A549 (cell line): ENCODE measurements around the gene NSUN7. TPM values are rescaled to one million over a fixed set of nuclear protein-coding genes. Genes with fewer than 3 reads are reported as not detected.

ENCODE experiments used
- ATAC-seq, 2 experiments: fragments of 200-7000 bp in 1 of 2; fragments of >200 bp in 1 of 2; cut with Nextera tagmentation in 1 of 2; cut with Tn5 transposase in 1 of 2; 3 replicates each; pipeline versions ENCODE4 v1.8.0 to v1.9.1; 2018 to 2020; ENCODE audit warnings: mild to moderate bottlenecking in 1 of 2, moderate library complexity in 1 of 2
- CTCF ChIA-PET: fragments of 300-600 bp; sonication (Branson Sonifier 250); formaldehyde crosslinking; extraction: SDS; loops from one replicate; lab custom pipeline; 2021; ENCODE audit warnings: antibody characterized with exemption, inconsistent platforms; lab: Yijun Ruan, JAX
- POLR2A ChIA-PET: fragments of 350-600 bp; formaldehyde crosslinking; extraction: SDS; loops from one replicate; lab custom pipeline; 2021; ENCODE audit warnings: antibody characterized with exemption, inconsistent platforms; lab: Yijun Ruan, JAX
- DNase-seq, 2 experiments: peaks; one replicate each; pipeline versions ENCODE4 v3.0.0 to v3.0.0-alpha.2; 2011 to 2016; ENCODE audit warnings: low read depth in 1 of 2, low spot score in 1 of 2
- FAIRE-seq: peaks from 2 replicates; lab custom pipeline; 2011; peaks lifted over from hg19 to GRCh38; lab: Jason Lieb, UNC
- H3K27ac ChIP-seq, 2 experiments: fragments of >200 bp; sonication (Bioruptor Twin); formaldehyde crosslinking; 3 replicates each; pipeline ENCODE4 v1.5.1; 2016 to 2017
- H3K4me1 ChIP-seq: fragments of >200 bp; sonication (Bioruptor Twin); formaldehyde crosslinking; 3 replicates; pipeline ENCODE4 v1.6.1; 2016
- H3K4me2 ChIP-seq: fragments of >200 bp; sonication (Bioruptor Twin); formaldehyde crosslinking; 3 replicates; pipeline ENCODE4 v1.6.1; 2016
- H3K4me3 ChIP-seq: fragments of >200 bp; sonication (Bioruptor Twin); formaldehyde crosslinking; 3 replicates; pipeline ENCODE4 v1.5.1; 2016
- H3K9me3 ChIP-seq: fragments of >200 bp; sonication (Bioruptor Twin); formaldehyde crosslinking; 3 replicates; pipeline ENCODE4 v1.6.1; 2016
- CBX2 ChIP-seq: fragments of 200-600 bp; sonication (generic); IDR thresholded peaks from 2 replicates; pipeline ENCODE4 v1.6.1; 2016; ENCODE audit warnings: low read depth, mild to moderate bottlenecking, borderline replicate concordance
- CBX8 ChIP-seq: fragments of 200-600 bp; sonication (generic); IDR thresholded peaks from 2 replicates; pipeline ENCODE4 v1.6.1; 2016
- CHD4 ChIP-seq: fragments of 200-600 bp; sonication (generic); IDR thresholded peaks from 2 replicates; pipeline ENCODE4 v1.6.1; 2016; ENCODE audit warnings: antibody characterized with exemption, mild to moderate bottlenecking, borderline replicate concordance
- EHMT2 ChIP-seq: fragments of 200-600 bp; sonication (generic); IDR thresholded peaks from 2 replicates; pipeline ENCODE4 v1.6.1; 2016; ENCODE audit warnings: antibody characterized with exemption, low read depth, mild to moderate bottlenecking, moderate library complexity
- EP300 ChIP-seq, 2 experiments: fragments of >200 bp; sonication (Bioruptor Twin); formaldehyde crosslinking; IDR thresholded peaks; 2 replicates in 1 of 2; 3 replicates in 1 of 2; pipeline ENCODE4 v1.6.1; 2016 to 2017
- FOXS1 ChIP-seq: fragments of 250-450 bp; sonication (Bioruptor Pico); IDR thresholded peaks from 2 replicates; pipeline ENCODE4 v1.5.0; 2020; ENCODE audit warnings: mild to moderate bottlenecking, moderate library complexity
- GATA3 ChIP-seq: IDR thresholded peaks from 2 replicates; pipeline ENCODE4 v1.6.1; 2012; ENCODE audit warnings: borderline replicate concordance
- HDAC2 ChIP-seq: fragments of 200-600 bp; sonication (generic); IDR thresholded peaks from 2 replicates; pipeline ENCODE4 v1.6.1; 2016
- HEYL ChIP-seq: fragments of 250-450 bp; sonication (Bioruptor Pico); IDR thresholded peaks from 2 replicates; pipeline ENCODE4 v1.8.0; 2021; ENCODE audit warnings: mild to moderate bottlenecking, moderate library complexity
- HOXA7 ChIP-seq: fragments of 250-450 bp; sonication (Bioruptor Pico); IDR thresholded peaks from 2 replicates; pipeline ENCODE4 v1.5.0; 2020; ENCODE audit warnings: mild to moderate bottlenecking, moderate library complexity
- HOXB13 ChIP-seq: fragments of 250-450 bp; sonication (Bioruptor Pico); IDR thresholded peaks from 2 replicates; pipeline ENCODE4 v1.5.0; 2020; ENCODE audit warnings: low read depth, mild to moderate bottlenecking, moderate library complexity
- KDM1A ChIP-seq: fragments of 200-600 bp; sonication (generic); IDR thresholded peaks from 2 replicates; pipeline ENCODE4 v1.6.1; 2016; ENCODE audit warnings: low read depth, mild to moderate bottlenecking
- KDM5A ChIP-seq: fragments of 200-600 bp; sonication (generic); IDR thresholded peaks from 2 replicates; pipeline ENCODE4 v1.6.1; 2016; ENCODE audit warnings: antibody characterized with exemption, mild to moderate bottlenecking
- MAFK ChIP-seq: fragments of 450-650 bp; IDR thresholded peaks from 2 replicates; pipeline ENCODE4 v1.6.1; 2014; ENCODE audit not compliant: partially characterized antibody
- MYC ChIP-seq: IDR thresholded peaks from 2 replicates; pipeline ENCODE4 v1.6.1; 2012; ENCODE audit warnings: mild to moderate bottlenecking, inconsistent platforms, low read length, improper control_type of control experiment, borderline replicate concordance
- NPAS2 ChIP-seq: fragments of 250-450 bp; sonication (Bioruptor Pico); IDR thresholded peaks from 2 replicates; pipeline ENCODE4 v1.8.0; 2022; ENCODE audit warnings: mild to moderate bottlenecking, moderate library complexity, borderline replicate concordance
- PHF8 ChIP-seq: fragments of 200-600 bp; sonication (generic); IDR thresholded peaks from 2 replicates; pipeline ENCODE4 v1.6.1; 2016; ENCODE audit warnings: low read depth, mild to moderate bottlenecking, antibody characterized with exemption, moderate library complexity, borderline replicate concordance
- POLR2A ChIP-seq: IDR thresholded peaks from 2 replicates; pipeline ENCODE4 v1.6.1; 2012; ENCODE audit warnings: mild to moderate bottlenecking, low read length
- RARB ChIP-seq: fragments of 250-450 bp; sonication (Bioruptor Pico); IDR thresholded peaks from 2 replicates; pipeline ENCODE4 v1.8.0; 2021; ENCODE audit warnings: mild to moderate bottlenecking, moderate library complexity
- SREBF2 ChIP-seq: fragments of 450-650 bp; IDR thresholded peaks from 2 replicates; pipeline ENCODE4 v1.6.1; 2014; ENCODE audit warnings: mild to moderate bottlenecking, moderate library complexity
- TFCP2L1 ChIP-seq: fragments of 250-450 bp; sonication (Bioruptor Pico); IDR thresholded peaks from 2 replicates; pipeline ENCODE4 v1.5.0; 2021; ENCODE audit warnings: mild to moderate bottlenecking
- TP53 ChIP-seq: fragments of 250-450 bp; sonication (Bioruptor Pico); IDR thresholded peaks from 2 replicates; pipeline ENCODE4 v1.5.0; 2021; ENCODE audit warnings: mild to moderate bottlenecking, moderate library complexity
- ZSCAN20 ChIP-seq: fragments of 250-450 bp; sonication (Bioruptor Pico); IDR thresholded peaks from 2 replicates; pipeline ENCODE4 v1.8.0; 2022; ENCODE audit warnings: mild to moderate bottlenecking, moderate library complexity
- WGBS: methylation state at CpG from one replicate; pipeline ENCODE4 v1.1.6; 2017; ENCODE audit errors: missing lambda C conversion rate; 5-methylcytosine and 5-hydroxymethylcytosine counted together
- polyA plus RNA-seq, 4 experiments: library from polyadenylated mRNA; depleted of rRNA in 3 of 4; stranded (reverse); fragments of >200 nt; fragmentation: RNase III in 1 of 4; extraction: RNeasy Plus Mini Kit Qiagen cat#74134 plus additional on column Dnase treatment in 1 of 4; gene quantifications; 2 replicates in 3 of 4; 3 replicates in 1 of 4; pipeline ENCODE4 v1.2.3, GENCODE V29; 2011 to 2017
- TF ChIP-seq, protein P1 (sequence below): fragments of >200 bp; sonication (Bioruptor Twin); formaldehyde crosslinking; IDR thresholded peaks from 3 replicates; pipeline ENCODE4 v1.6.1; 2016
- TF ChIP-seq, protein P2 (sequence below): fragments of 250-450 bp; sonication (Bioruptor Pico); IDR thresholded peaks from 2 replicates; pipeline ENCODE4 v1.5.0; 2021; ENCODE audit warnings: mild to moderate bottlenecking, moderate library complexity, borderline replicate concordance
- TF ChIP-seq, protein P3 (sequence below): fragments of >200 bp; sonication (Bioruptor Twin); formaldehyde crosslinking; IDR thresholded peaks from 2 replicates; pipeline ENCODE4 v1.6.1; 2016
- TF ChIP-seq, protein P4 (sequence below): fragments of >200 bp; sonication (Bioruptor Twin); formaldehyde crosslinking; IDR thresholded peaks from 3 replicates; pipeline ENCODE4 v1.5.1; 2016

NSUN7 gene
- polyA plus RNA-seq, 2 of the 4 experiments (the other 2 are of a cell fraction) = 0.65 to 1.4 TPM

DNA sequence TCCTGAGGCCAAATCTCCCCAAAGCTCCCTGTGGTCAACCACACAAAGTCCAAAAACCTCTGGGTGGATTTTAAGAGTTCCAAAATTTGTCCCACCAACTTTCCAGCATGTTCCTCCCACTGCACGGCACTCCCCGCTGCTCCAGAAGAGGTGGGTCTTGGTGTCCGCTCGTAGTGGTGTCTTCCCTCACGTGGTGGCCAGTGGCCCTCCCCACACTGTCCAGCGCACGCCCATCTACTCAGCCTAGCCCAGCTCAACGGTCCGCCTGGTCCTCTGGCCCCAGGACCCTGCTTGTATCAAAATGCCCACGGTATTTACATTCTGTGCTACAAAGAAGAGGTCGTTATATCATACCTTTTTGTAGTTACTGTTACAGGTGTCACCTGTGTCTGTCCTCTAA is 83.5 kb downstream of the NSUN7 start:
- Histone ChIP-seq H3K4me2 (no peak overlapping the region), H3K27ac (no peak overlapping the region), H3K4me3 (no peak overlapping the region), H3K4me1 (no peaks in the 10 kb centered on the region), H3K9me3 (no peaks in the 10 kb centered on the region)
- TF ChIP-seq SREBF2 = no peak
- TF ChIP-seq KDM1A = no peak
- TF ChIP-seq HDAC2 = no peak
- no peak for TF ChIP-seq KDM5A
- TF ChIP-seq MAFK = no peak
- TF ChIP-seq TP53 (CRISPR knock-in tag) = no peak
- no peak for TF ChIP-seq EHMT2
- ATAC-seq = no peak
- ChIA-PET POLR2A (no interaction called here), CTCF (interaction anchor here (1.0 kb wide), 1 partner anchor 11 kb away, joined by 3 read pairs; no protein-coding TSS in a partner anchor)
- FAIRE-seq = no peak
- no peak for DNase-seq
- 91% methylated on average over 11 of the region's 11 CpGs for WGBS

DNA sequence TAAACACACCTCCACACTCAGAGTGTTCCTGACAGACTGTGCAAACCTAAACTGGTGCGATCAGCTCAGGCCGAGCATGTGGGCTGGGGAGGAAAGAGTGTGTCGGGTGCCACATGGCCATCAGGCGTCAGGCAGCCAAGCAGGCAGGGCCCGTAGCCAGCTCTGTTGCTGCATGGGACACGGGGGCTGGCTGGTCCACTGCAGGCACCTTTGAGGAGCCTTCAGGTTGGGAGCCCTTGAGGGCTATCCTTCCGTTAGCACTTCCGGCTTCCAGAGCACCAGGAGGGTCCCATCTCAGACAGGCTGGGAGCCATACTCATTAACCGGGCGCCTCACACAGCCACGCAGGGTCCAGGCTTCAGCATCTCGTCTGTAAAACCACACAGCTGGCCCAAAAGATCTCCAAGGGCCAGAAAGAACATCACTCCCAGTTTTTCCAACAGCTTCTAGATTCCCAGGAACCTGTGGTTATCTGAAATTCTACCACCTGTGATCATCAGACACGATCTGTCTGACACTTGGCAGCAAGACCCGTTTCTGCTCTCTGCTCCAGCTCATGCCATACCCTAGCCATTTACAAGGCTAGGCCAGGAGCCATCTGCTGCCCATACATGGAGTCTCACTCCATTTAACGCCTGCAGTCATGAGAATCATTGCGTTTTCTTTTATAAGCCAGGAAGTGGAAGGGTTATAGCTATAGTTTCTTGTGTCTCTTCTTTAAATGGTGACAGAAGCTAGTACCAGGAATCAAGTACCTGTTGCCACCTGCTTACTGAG is 87.5 kb downstream of the NSUN7 start:
- Histone ChIP-seq H3K4me2 (no peak overlapping the region), H3K4me1 (no peaks in the 10 kb centered on the region), H3K27ac (no peak overlapping the region), H3K9me3 (no peaks in the 10 kb centered on the region), H3K4me3 (no peak overlapping the region)
- WGBS = 83% methylated on average over 12 of the region's 16 CpGs
- FAIRE-seq (no peak), ATAC-seq (no peak), DNase-seq (no peak)
- ChIA-PET CTCF (interaction anchor here (1.0 kb wide), 1 partner anchor 60 kb away, joined by 3 read pairs; no protein-coding TSS in a partner anchor), POLR2A (no interaction called here)
- TF ChIP-seq RARB (CRISPR knock-in tag) (no peak), KDM5A (no peak), PHF8 (no peak), KDM1A (no peak), MYC (no peak), HOXB13 (CRISPR knock-in tag) (no peak), CBX2 (no peak), EHMT2 (no peak), MAFK (no peak), HDAC2 (no peak), HEYL (CRISPR knock-in tag) (no peak)
- TF ChIP-seq, protein P1, sequence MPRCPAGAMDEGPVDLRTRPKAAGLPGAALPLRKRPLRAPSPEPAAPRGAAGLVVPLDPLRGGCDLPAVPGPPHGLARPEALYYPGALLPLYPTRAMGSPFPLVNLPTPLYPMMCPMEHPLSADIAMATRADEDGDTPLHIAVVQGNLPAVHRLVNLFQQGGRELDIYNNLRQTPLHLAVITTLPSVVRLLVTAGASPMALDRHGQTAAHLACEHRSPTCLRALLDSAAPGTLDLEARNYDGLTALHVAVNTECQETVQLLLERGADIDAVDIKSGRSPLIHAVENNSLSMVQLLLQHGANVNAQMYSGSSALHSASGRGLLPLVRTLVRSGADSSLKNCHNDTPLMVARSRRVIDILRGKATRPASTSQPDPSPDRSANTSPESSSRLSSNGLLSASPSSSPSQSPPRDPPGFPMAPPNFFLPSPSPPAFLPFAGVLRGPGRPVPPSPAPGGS = no peak
- TF ChIP-seq, protein P2, sequence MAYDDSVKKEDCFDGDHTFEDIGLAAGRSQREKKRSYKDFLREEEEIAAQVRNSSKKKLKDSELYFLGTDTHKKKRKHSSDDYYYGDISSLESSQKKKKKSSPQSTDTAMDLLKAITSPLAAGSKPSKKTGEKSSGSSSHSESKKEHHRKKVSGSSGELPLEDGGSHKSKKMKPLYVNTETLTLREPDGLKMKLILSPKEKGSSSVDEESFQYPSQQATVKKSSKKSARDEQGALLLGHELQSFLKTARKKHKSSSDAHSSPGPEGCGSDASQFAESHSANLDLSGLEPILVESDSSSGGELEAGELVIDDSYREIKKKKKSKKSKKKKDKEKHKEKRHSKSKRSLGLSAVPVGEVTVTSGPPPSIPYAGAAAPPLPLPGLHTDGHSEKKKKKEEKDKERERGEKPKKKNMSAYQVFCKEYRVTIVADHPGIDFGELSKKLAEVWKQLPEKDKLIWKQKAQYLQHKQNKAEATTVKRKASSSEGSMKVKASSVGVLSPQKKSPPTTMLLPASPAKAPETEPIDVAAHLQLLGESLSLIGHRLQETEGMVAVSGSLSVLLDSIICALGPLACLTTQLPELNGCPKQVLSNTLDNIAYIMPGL (CRISPR knock-in tag) = no peak

DNA sequence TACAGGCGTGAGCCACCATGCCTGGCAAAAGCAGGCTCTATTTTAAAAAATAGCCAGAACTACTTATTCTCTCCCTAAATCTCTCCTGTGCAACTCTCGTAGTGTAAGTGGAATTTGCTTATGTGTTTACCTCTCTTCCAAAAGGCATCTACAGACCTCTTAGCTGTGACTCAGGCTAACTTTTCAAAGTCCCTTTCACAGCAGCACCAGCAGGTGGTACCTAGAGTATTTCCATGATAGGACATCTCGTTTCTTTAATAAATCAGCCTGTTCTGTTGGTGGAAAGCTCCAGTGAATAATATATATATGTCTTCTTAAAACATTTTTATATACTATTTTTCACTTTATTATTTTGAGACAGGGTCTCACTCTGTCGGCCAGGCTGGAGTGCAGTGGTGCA is 89.0 kb downstream of the NSUN7 start:
- peak in 1 of 2 experiments; percentile 12 for DNase-seq
- POLR2A ChIA-PET = no interaction called here
- Histone ChIP-seq H3K4me2 (no peak overlapping the region), H3K4me3 (no peak overlapping the region), H3K27ac (no peak overlapping the region), H3K9me3 (no peaks in the 10 kb centered on the region), H3K4me1 (no peaks in the 10 kb centered on the region)
- CTCF ChIA-PET = interaction anchor here (1.0 kb wide), 1 partner anchor 9 kb away, joined by 3 read pairs; no protein-coding TSS in a partner anchor
- ATAC-seq = no peak
- FAIRE-seq = no peak
- 74% methylated on average over 4 of the region's 4 CpGs for WGBS
- TF ChIP-seq, protein P3, sequence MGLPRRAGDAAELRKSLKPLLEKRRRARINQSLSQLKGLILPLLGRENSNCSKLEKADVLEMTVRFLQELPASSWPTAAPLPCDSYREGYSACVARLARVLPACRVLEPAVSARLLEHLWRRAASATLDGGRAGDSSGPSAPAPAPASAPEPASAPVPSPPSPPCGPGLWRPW = no peak
- no peak for TF ChIP-seq FOXS1
- TF ChIP-seq EP300 (IDR thresholded peaks at IDR 0.05) = no peak
- TF ChIP-seq GATA3 = no peak
- no peak for TF ChIP-seq CBX2
- TF ChIP-seq CBX8 = no peak
- no peak for TF ChIP-seq EHMT2
- no peak for TF ChIP-seq NPAS2
- no peak for TF ChIP-seq TP53 (CRISPR knock-in tag)
- no peak for TF ChIP-seq ZSCAN20 (CRISPR knock-in tag)
- no peak for TF ChIP-seq TFCP2L1 (CRISPR knock-in tag)
- TF ChIP-seq, protein P4, sequence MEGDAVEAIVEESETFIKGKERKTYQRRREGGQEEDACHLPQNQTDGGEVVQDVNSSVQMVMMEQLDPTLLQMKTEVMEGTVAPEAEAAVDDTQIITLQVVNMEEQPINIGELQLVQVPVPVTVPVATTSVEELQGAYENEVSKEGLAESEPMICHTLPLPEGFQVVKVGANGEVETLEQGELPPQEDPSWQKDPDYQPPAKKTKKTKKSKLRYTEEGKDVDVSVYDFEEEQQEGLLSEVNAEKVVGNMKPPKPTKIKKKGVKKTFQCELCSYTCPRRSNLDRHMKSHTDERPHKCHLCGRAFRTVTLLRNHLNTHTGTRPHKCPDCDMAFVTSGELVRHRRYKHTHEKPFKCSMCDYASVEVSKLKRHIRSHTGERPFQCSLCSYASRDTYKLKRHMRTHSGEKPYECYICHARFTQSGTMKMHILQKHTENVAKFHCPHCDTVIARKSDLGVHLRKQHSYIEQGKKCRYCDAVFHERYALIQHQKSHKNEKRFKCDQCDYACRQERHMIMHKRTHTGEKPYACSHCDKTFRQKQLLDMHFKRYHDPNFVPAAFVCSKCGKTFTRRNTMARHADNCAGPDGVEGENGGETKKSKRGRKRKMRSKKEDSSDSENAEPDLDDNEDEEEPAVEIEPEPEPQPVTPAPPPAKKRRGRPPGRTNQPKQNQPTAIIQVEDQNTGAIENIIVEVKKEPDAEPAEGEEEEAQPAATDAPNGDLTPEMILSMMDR = no peak
- no peak for TF ChIP-seq HOXA7 (CRISPR knock-in tag)
- no peak for TF ChIP-seq CHD4
- TF ChIP-seq HDAC2 = no peak
- TF ChIP-seq, protein P1 = no peak
- TF ChIP-seq POLR2A = no peak
- no peak for TF ChIP-seq HOXB13 (CRISPR knock-in tag)
